ENCODE data around the gene CCDC120. TPM values are rescaled to one million over a fixed set of nuclear protein-coding genes. Genes with fewer than 3 reads are reported as not detected.

The CCDC120 gene
- total RNA-seq, 1 experiment from 2014 or later, result 0.77 TPM

Small RNA genes within 50 kb of the gene (small RNA-seq; reads per million reads assigned to genes)
- 0.08 to 0.10 reads per million in 2 experiments for gene RNU4-52P

Other genes starting within 250 kb of the CCDC120 start
- 0.40 TPM in 1 of 2 replicates, not detected in the other for gene ERAS, start 232.5 kb upstream of the CCDC120 start, total RNA-seq (2014; rRNA removed; shearing (Covaris generic))
- gene PCSK1N, start 223.4 kb upstream of the CCDC120 start, total RNA-seq (2014; rRNA removed; shearing (Covaris generic)), result 29.5 and 35.2 TPM in 2 replicates
- 34.9 and 39.7 TPM in 2 replicates for gene TIMM17B, start 161.2 kb upstream of the CCDC120 start, total RNA-seq (2014; rRNA removed; shearing (Covaris generic))
- 50.3 and 72.2 TPM in 2 replicates for gene PQBP1, start 161.1 kb upstream of the CCDC120 start, total RNA-seq (2014; rRNA removed; shearing (Covaris generic))
- gene SLC35A2, start 147.4 kb upstream of the CCDC120 start, total RNA-seq (2014; rRNA removed; shearing (Covaris generic)), result 27.9 and 31.0 TPM in 2 replicates
- gene PIM2, start 140.0 kb upstream of the CCDC120 start, total RNA-seq (2014; rRNA removed; shearing (Covaris generic)), result 8.6 and 9.8 TPM in 2 replicates
- gene OTUD5, start 101.4 kb upstream of the CCDC120 start, total RNA-seq (2014; rRNA removed; shearing (Covaris generic)), result 22.7 and 26.2 TPM in 2 replicates
- gene KCND1, start 87.2 kb upstream of the CCDC120 start, total RNA-seq (2014; rRNA removed; shearing (Covaris generic)), result 0.13 and 0.24 TPM in 2 replicates
- 16.6 and 17.0 TPM in 2 replicates for gene GRIPAP1, start 56.7 kb upstream of the CCDC120 start, total RNA-seq (2014; rRNA removed; shearing (Covaris generic))
- 17.0 and 20.0 TPM in 2 replicates for gene TFE3, start 15.6 kb upstream of the CCDC120 start, total RNA-seq (2014; rRNA removed; shearing (Covaris generic))
- gene PRAF2, start 15.0 kb downstream of the CCDC120 start, total RNA-seq (2014; rRNA removed; shearing (Covaris generic)), result 2.3 and 4.8 TPM in 2 replicates
- 71.6 and 87.0 TPM in 2 replicates for gene WDR45, start 20.9 kb downstream of the CCDC120 start, total RNA-seq (2014; rRNA removed; shearing (Covaris generic))
- 29.0 and 31.2 TPM in 2 replicates for gene GPKOW, start 64.7 kb downstream of the CCDC120 start, total RNA-seq (2014; rRNA removed; shearing (Covaris generic))
- gene MAGIX, start 103.8 kb downstream of the CCDC120 start, total RNA-seq (2014; rRNA removed; shearing (Covaris generic)), result 1.4 and 2.6 TPM in 2 replicates
- 8.1 and 9.1 TPM in 2 replicates for gene PLP2, start 112.9 kb downstream of the CCDC120 start, total RNA-seq (2014; rRNA removed; shearing (Covaris generic))
- 21.1 and 24.8 TPM in 2 replicates for gene PRICKLE3, start 127.4 kb downstream of the CCDC120 start, total RNA-seq (2014; rRNA removed; shearing (Covaris generic))
- gene SYP, start 141.2 kb downstream of the CCDC120 start, total RNA-seq (2014; rRNA removed; shearing (Covaris generic)), result 72.1 and 73.0 TPM in 2 replicates
- gene CACNA1F, start 174.3 kb downstream of the CCDC120 start, total RNA-seq (2014; rRNA removed; shearing (Covaris generic)), result not detected in 2 replicates
- 11.5 and 12.2 TPM in 2 replicates for gene CCDC22, start 176.5 kb downstream of the CCDC120 start, total RNA-seq (2014; rRNA removed; shearing (Covaris generic))
- 0.21 and 0.24 TPM in 2 replicates for gene FOXP3, start 205.7 kb downstream of the CCDC120 start, total RNA-seq (2014; rRNA removed; shearing (Covaris generic))
- 9.1 and 12.8 TPM in 2 replicates for gene PPP1R3F, start 210.8 kb downstream of the CCDC120 start, total RNA-seq (2014; rRNA removed; shearing (Covaris generic))
- gene GAGE10, start 244.6 kb downstream of the CCDC120 start, total RNA-seq (2014; rRNA removed; shearing (Covaris generic)), result not detected in 2 replicates